IMR-90 (cell line): ENCODE measurements around the gene GRN. TPM values are rescaled to one million over a fixed set of nuclear protein-coding genes. Genes with fewer than 3 reads are reported as not detected.
"Not testable (repeated sequence)": the region's sequence is repeated elsewhere in the genome, so short reads cannot be mapped to it uniquely, and the experiment has no call there.

ENCODE experiments used
- ATAC-seq: fragments of 200-7000 bp; cut with Tn5 transposase; 2 replicates; pipeline ENCODE4 v1.9.1; 2020; ENCODE audit warnings: low read depth, mild to moderate bottlenecking, moderate library complexity
- BruUV-seq: library from RNA; stranded (reverse); fragments of 400-500 nt; replicated peaks from 2 replicates; lab custom pipeline; 2021; lab: Mats Ljungman, UMichigan
- CTCF ChIA-PET: fragments of 300-600 bp; formaldehyde crosslinking; extraction: SDS; loops from one replicate; lab custom pipeline; 2021; ENCODE audit warnings: antibody characterized with exemption; lab: Yijun Ruan, JAX
- POLR2A ChIA-PET: fragments of 300-600 bp; sonication (Branson Sonifier 250); formaldehyde crosslinking; loops from one replicate; lab custom pipeline; 2022; ENCODE audit warnings: antibody characterized with exemption; ENCODE audit not compliant: unreplicated experiment; lab: Charles Lee
- DNase-seq: peaks from one replicate; pipeline ENCODE4 v3.0.0; 2013
- H2AFZ ChIP-seq: replicated peaks from 2 replicates; pipeline ENCODE3; 2013; ENCODE audit warnings: low read length, mild to moderate bottlenecking; ENCODE audit not compliant: poor library complexity
- H2AK5ac ChIP-seq: 2 replicates; pipeline ENCODE4 v1.6.1; 2013; ENCODE audit warnings: low read depth, low read length, inconsistent platforms
- H2AK9ac ChIP-seq: replicated peaks from 2 replicates; pipeline ENCODE3; 2013; ENCODE audit warnings: mild to moderate bottlenecking, low read depth, low read length, moderate library complexity; ENCODE audit not compliant: poor library complexity
- H2BK120ac ChIP-seq: 2 replicates; pipeline ENCODE4 v1.6.1; 2013; ENCODE audit warnings: low read depth, low read length, inconsistent platforms
- H2BK15ac ChIP-seq: 3 replicates; pipeline ENCODE4 v1.6.1; 2013; ENCODE audit warnings: low read depth, low read length, inconsistent platforms
- H2BK20ac ChIP-seq: 2 replicates; pipeline ENCODE4 v1.6.1; 2013; ENCODE audit warnings: low read depth, mild to moderate bottlenecking, inconsistent platforms, low read length, moderate library complexity
- H2BK5ac ChIP-seq: 2 replicates; pipeline ENCODE4 v1.6.1; 2013; ENCODE audit warnings: mild to moderate bottlenecking, low read depth, low read length, inconsistent platforms; ENCODE audit not compliant: poor library complexity, severe bottlenecking
- H3K14ac ChIP-seq: replicated peaks from 2 replicates; pipeline ENCODE4 v1.6.1; 2013; ENCODE audit warnings: low read depth, low read length, inconsistent platforms
- H3K18ac ChIP-seq: 2 replicates; pipeline ENCODE4 v1.6.1; 2013; ENCODE audit warnings: low read depth, low read length, control low read depth
- H3K23ac ChIP-seq: 2 replicates; pipeline ENCODE4 v1.6.1; 2013; ENCODE audit warnings: low read depth, low read length, inconsistent platforms
- H3K27ac ChIP-seq: 2 replicates; pipeline ENCODE4 v1.5.1; 2013; ENCODE audit warnings: mild to moderate bottlenecking, control low read depth, low read length; ENCODE audit not compliant: insufficient read depth
- H3K27me3 ChIP-seq: 2 replicates; pipeline ENCODE4 v1.6.1; 2013; ENCODE audit warnings: low read length; ENCODE audit not compliant: control insufficient read depth, insufficient read depth
- H3K36me3 ChIP-seq: 2 replicates; pipeline ENCODE4 v1.6.1; 2013; ENCODE audit warnings: low read length, mixed read lengths; ENCODE audit not compliant: control insufficient read depth, insufficient read depth
- H3K4ac ChIP-seq: 2 replicates; pipeline ENCODE4 v1.6.1; 2013; ENCODE audit warnings: low read depth, low read length, inconsistent platforms
- H3K4me1 ChIP-seq: 2 replicates; pipeline ENCODE4 v1.6.1; 2013; ENCODE audit warnings: low read length, mixed read lengths; ENCODE audit not compliant: control insufficient read depth, insufficient read depth
- H3K4me2 ChIP-seq: 2 replicates; pipeline ENCODE4 v1.6.1; 2013; ENCODE audit warnings: low read depth, mild to moderate bottlenecking, control low read depth, low read length, moderate library complexity
- H3K4me3 ChIP-seq: 2 replicates; pipeline ENCODE4 v1.5.1; 2013; ENCODE audit warnings: low read depth, mild to moderate bottlenecking, control low read depth, low read length, moderate library complexity; ENCODE audit not compliant: insufficient read depth
- H3K56ac ChIP-seq: 2 replicates; pipeline ENCODE4 v1.6.1; 2013; ENCODE audit warnings: low read length, inconsistent platforms; ENCODE audit not compliant: insufficient read depth; ENCODE audit errors: extremely low read depth
- H3K79me1 ChIP-seq, 2 experiments: 2 replicates each; pipeline ENCODE4 v1.6.1; 2013; ENCODE audit warnings: low read length in 2 of 2, inconsistent platforms in 1 of 2, low read depth in 1 of 2
- H3K9ac ChIP-seq: 2 replicates; pipeline ENCODE4 v1.6.1; 2013; ENCODE audit warnings: low read depth, low read length, control low read depth
- H3K9me1 ChIP-seq: 2 replicates; pipeline ENCODE4 v1.6.1; 2013; ENCODE audit warnings: low read length, inconsistent platforms; ENCODE audit not compliant: insufficient read depth
- H3K9me3 ChIP-seq: 2 replicates; pipeline ENCODE4 v1.6.1; 2013; ENCODE audit warnings: low read length; ENCODE audit not compliant: control insufficient read depth, insufficient read depth
- H4K20me1 ChIP-seq: 2 replicates; pipeline ENCODE4 v1.6.1; 2013; ENCODE audit warnings: low read length, inconsistent platforms; ENCODE audit not compliant: insufficient read depth
- H4K5ac ChIP-seq: 2 replicates; pipeline ENCODE4 v1.6.1; 2013; ENCODE audit warnings: mild to moderate bottlenecking, low read depth, low read length, control low read depth
- H4K8ac ChIP-seq, 2 experiments: 2 replicates each; pipeline ENCODE4 v1.6.1; 2013; ENCODE audit warnings: low read depth in 2 of 2, low read length in 2 of 2, control low read depth in 1 of 2, inconsistent platforms in 1 of 2
- H4K91ac ChIP-seq: 2 replicates; pipeline ENCODE4 v1.6.1; 2013; ENCODE audit warnings: low read depth, low read length, inconsistent platforms; ENCODE audit not compliant: insufficient read depth
- CEBPB ChIP-seq: IDR thresholded peaks from 2 replicates; pipeline ENCODE4 v1.6.1; 2012; ENCODE audit warnings: low read depth, low read length, improper control_type of control experiment
- CHD1 ChIP-seq: IDR thresholded peaks from 2 replicates; pipeline ENCODE4 v1.6.1; 2012; ENCODE audit warnings: low read depth, low read length, improper control_type of control experiment
- FOS ChIP-seq: fragments of 150-350 bp; IDR thresholded peaks from 2 replicates; pipeline ENCODE4 v1.6.1; 2016; ENCODE audit warnings: low read depth, low read length
- NFE2L2 ChIP-seq: fragments of 150-350 bp; IDR thresholded peaks from 2 replicates; pipeline ENCODE4 v1.6.1; 2016; ENCODE audit warnings: low read depth, mild to moderate bottlenecking, low read length
- RCOR1 ChIP-seq: IDR thresholded peaks from 2 replicates; pipeline ENCODE4 v1.6.1; 2012; ENCODE audit warnings: mild to moderate bottlenecking, low read length, improper control_type of control experiment; ENCODE audit not compliant: insufficient replicate concordance
- SMC3 ChIP-seq: fragments of 150-350 bp; IDR thresholded peaks from 2 replicates; pipeline ENCODE4 v1.6.1; 2016; ENCODE audit warnings: low read depth, mild to moderate bottlenecking, antibody characterized with exemption, low read length, moderate library complexity
- WGBS, 2 experiments: methylation state at CpG; one replicate each; pipeline versions ENCODE4 v1.1.5 to v1.1.7; 2013; ENCODE audit warnings: missing lambda C conversion rate in 2 of 2; ENCODE audit not compliant: insufficient read length in 1 of 2; ENCODE audit errors: extremely low coverage in 2 of 2; 5-methylcytosine and 5-hydroxymethylcytosine counted together
- dilution Hi-C: fragments of 300-500 bp; cut with HindIII; formaldehyde crosslinking; loops from one replicate; pipeline ENCODE4 v1.14.3; 2018; ENCODE audit warnings: low sequenced_read_pairs; ENCODE audit not compliant: unreplicated experiment
- in situ Hi-C: fragments of 300-500 bp; cut with MboI; formaldehyde crosslinking; loops from 3 replicates; pipeline ENCODE4 v1.14.3; 2019; ENCODE audit warnings: low sequenced_read_pairs, inconsistent platforms, mixed read lengths
- intact Hi-C: fragments of 100-400 bp; cut with micrococcal nuclease; formaldehyde crosslinking; loops from 2 replicates; pipeline ENCODE4 v1.10.0; 2022
- polyA plus RNA-seq, 3 experiments: library from polyadenylated mRNA; depleted of rRNA; stranded (reverse); fragments of >200 nt; gene quantifications; 2 replicates each; pipeline ENCODE4 v1.2.3, GENCODE V29; 2012; ENCODE audit warnings: low replicate concordance in 1 of 3
- total RNA-seq: library from RNA; depleted of rRNA; stranded (reverse); fragments of >200 nt; gene quantifications from 2 replicates; pipeline ENCODE4 v1.2.3, GENCODE V29; 2012
- TF ChIP-seq, protein P1 (sequence below): conservative IDR thresholded peaks from 2 replicates; pipeline ENCODE4 v1.5.1; 2012; ENCODE audit warnings: mild to moderate bottlenecking, low read depth, low read length, improper control_type of control experiment

The GRN gene
- total and polyA plus RNA-seq, 2 of the 4 experiments (the other 2 are of a cell fraction): 38.9 to 494 TPM

DNA sequence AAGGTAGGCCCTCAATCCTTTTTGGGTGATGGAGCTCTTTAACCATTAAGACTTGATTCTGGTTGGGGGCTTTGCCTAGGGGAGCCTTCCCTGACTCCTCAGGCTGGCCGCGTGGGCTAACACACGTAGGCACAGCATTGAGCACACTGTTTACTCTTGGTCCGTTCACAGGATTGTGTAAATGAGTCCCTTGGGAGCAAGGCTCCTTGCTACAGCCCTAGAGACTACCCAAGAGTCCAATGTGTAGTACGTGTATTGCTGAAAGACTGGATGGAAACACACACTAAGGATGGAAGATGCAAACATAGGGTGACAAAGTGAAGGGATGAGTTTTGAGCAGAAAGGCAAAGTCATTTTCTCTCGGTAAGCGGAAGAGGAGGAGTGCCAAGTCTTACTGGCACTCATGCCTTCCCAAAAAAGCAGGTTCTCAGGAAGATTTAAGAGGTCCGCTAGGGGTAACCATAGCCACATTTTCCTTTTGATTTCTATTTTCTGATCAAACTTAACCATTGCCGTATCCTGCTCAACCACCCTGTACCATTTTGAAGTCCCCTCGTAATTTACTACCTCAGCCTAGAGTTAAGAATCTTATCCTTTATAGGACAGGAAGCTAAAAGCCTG lies 45.3 kb downstream of the GRN start:
- H2AFZ ChIP-seq: no peak overlapping the region
- H3K4me2 ChIP-seq: no peak overlapping the region
- H3K4ac ChIP-seq: no peak overlapping the region
- no peaks in the 10 kb centered on the region for H3K27me3 ChIP-seq
- no peak overlapping the region for H4K91ac ChIP-seq
- POLR2A ChIA-PET: no interaction called here
- ATAC-seq (no peak), DNase-seq (no peak)
- no peaks in the 10 kb centered on the region for H3K36me3 ChIP-seq
- H3K23ac ChIP-seq: no peak overlapping the region
- WGBS, 2 experiments: 90% methylated on average over 2 of the region's 10 CpGs; no CpG with 5 or more reads in 1 of the 2 experiments
- no peak overlapping the region for H2BK120ac ChIP-seq
- peaks cover 2% of the 10 kb centered on the region; the same call in 1 of the 2 replicates for H3K4me1 ChIP-seq
- intact Hi-C loops: no loop called here
- in situ Hi-C loops: no loop called here
- no peaks in the 10 kb centered on the region for H3K9me1 ChIP-seq
- no peak overlapping the region for H2BK5ac ChIP-seq
- no peak overlapping the region for H3K27ac ChIP-seq
- no peak overlapping the region for H4K8ac ChIP-seq
- H3K79me1 ChIP-seq: no peaks in the 10 kb centered on the region
- BruUV-seq: no TSS peak
- H4K20me1 ChIP-seq: no peaks in the 10 kb centered on the region
- no peak overlapping the region for H2AK5ac ChIP-seq
- CTCF ChIA-PET: interaction anchor here (0.6 kb wide), 1 partner anchor 11 kb away, joined by 3 read pairs; no protein-coding TSS in a partner anchor
- no peak overlapping the region for H3K56ac ChIP-seq
- no peaks in the 10 kb centered on the region for H3K9me3 ChIP-seq
- H4K5ac ChIP-seq: no peak overlapping the region
- TF ChIP-seq, protein P1, sequence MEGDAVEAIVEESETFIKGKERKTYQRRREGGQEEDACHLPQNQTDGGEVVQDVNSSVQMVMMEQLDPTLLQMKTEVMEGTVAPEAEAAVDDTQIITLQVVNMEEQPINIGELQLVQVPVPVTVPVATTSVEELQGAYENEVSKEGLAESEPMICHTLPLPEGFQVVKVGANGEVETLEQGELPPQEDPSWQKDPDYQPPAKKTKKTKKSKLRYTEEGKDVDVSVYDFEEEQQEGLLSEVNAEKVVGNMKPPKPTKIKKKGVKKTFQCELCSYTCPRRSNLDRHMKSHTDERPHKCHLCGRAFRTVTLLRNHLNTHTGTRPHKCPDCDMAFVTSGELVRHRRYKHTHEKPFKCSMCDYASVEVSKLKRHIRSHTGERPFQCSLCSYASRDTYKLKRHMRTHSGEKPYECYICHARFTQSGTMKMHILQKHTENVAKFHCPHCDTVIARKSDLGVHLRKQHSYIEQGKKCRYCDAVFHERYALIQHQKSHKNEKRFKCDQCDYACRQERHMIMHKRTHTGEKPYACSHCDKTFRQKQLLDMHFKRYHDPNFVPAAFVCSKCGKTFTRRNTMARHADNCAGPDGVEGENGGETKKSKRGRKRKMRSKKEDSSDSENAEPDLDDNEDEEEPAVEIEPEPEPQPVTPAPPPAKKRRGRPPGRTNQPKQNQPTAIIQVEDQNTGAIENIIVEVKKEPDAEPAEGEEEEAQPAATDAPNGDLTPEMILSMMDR: no peak
- TF ChIP-seq CHD1: no peak
- TF ChIP-seq RCOR1: no peak
- no peak for TF ChIP-seq CEBPB
- TF ChIP-seq NFE2L2: no peak
- TF ChIP-seq FOS: no peak
- TF ChIP-seq SMC3: no peak
- no peak overlapping the region for H3K4me3 ChIP-seq
- H2AK9ac ChIP-seq: no peak overlapping the region
- H2BK15ac ChIP-seq: no peak overlapping the region
- dilution Hi-C loops: no loop called here
- no peak overlapping the region for H3K18ac ChIP-seq
- H3K14ac ChIP-seq: no peak overlapping the region
- no peak overlapping the region for H3K9ac ChIP-seq
- no peak overlapping the region for H2BK20ac ChIP-seq

DNA sequence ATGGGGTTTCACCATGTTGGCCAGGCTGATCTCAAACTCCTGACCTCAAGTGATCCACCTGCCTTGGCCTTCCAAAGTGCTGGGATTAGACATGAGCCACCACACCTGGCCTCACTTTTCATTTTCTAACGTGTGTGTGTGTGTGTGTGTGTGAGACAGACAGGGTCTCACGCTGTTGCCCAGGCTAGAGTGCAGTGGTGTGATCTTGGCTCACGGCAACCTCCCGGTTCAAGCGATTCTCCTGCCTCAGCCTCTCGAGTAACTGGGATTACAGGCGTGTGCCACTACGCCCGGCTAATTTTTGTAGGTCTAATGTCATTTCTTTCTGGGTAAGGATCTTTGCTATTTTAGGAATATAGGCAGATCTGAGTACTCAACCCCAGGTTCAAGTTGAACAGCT lies 49.0 kb downstream of the GRN start:
- CTCF ChIA-PET: interaction anchor here (1.4 kb wide), 1 partner anchor 9 kb away, joined by 3 read pairs; no protein-coding TSS in a partner anchor
- POLR2A ChIA-PET, H3K14ac ChIP-seq, ATAC-seq, H4K91ac ChIP-seq, H3K9me1 ChIP-seq, H3K9me3 ChIP-seq, BruUV-seq, in situ Hi-C loops, dilution Hi-C loops, H3K4me1 ChIP-seq, H3K18ac ChIP-seq, H3K56ac ChIP-seq, H3K9ac ChIP-seq, H4K5ac ChIP-seq, intact Hi-C loops, H3K4me3 ChIP-seq, H2AK9ac ChIP-seq, H2BK15ac ChIP-seq, H2BK20ac ChIP-seq, DNase-seq, H4K8ac ChIP-seq, H3K4me2 ChIP-seq, H3K23ac ChIP-seq, H3K4ac ChIP-seq, H2AFZ ChIP-seq, H3K27ac ChIP-seq, H2AK5ac ChIP-seq, H4K20me1 ChIP-seq, H3K27me3 ChIP-seq, H2BK5ac ChIP-seq, H2BK120ac ChIP-seq: not testable (repeated sequence)
- 100% methylated on average over 1 of the region's 9 CpGs; no CpG with 5 or more reads in 1 of the 2 experiments for WGBS, 2 experiments
- H3K36me3 ChIP-seq: peaks cover 25% of the 10 kb centered on the region
- peaks cover 0 to 21% of the 10 kb centered on the region in 2 experiments; a peak in 2 of 4 replicates for H3K79me1 ChIP-seq
